H1 (cell line): Measurements from ENCODE around the gene MRPL19.
A peak's percentile ranks its signal among the peaks of the same experiment; 100 is the strongest.

Experiments
- BCL11A ChIP-seq, 2 experiments: IDR thresholded peaks; one replicate each; pipeline ENCODE4 v1.6.1; 2011; ENCODE audit warnings: low read depth in 2 of 2, low read length in 2 of 2, mild to moderate bottlenecking in 2 of 2
- CEBPB ChIP-seq: IDR thresholded peaks from 2 replicates; pipeline ENCODE4 v1.6.1; 2012; ENCODE audit warnings: low read depth, low read length
- CREB1 ChIP-seq: IDR thresholded peaks from 2 replicates; pipeline ENCODE4 v1.6.1; 2012; ENCODE audit warnings: inconsistent platforms
- CTCF ChIP-seq, 3 experiments: IDR thresholded peaks; 1 replicate in 2 of 3; 2 replicates in 1 of 3; pipeline versions ENCODE4 v1.5.1 to v1.6.1; 2011; ENCODE audit warnings: low read length in 3 of 3, mild to moderate bottlenecking in 3 of 3, inconsistent platforms in 2 of 3, low read depth in 1 of 3, moderate library complexity in 1 of 3; ENCODE audit not compliant: insufficient read depth in 1 of 3; ENCODE audit errors: control extremely low read depth in 1 of 3
- E2F6 ChIP-seq: IDR thresholded peaks from 2 replicates; pipeline ENCODE4 v1.6.1; 2012; ENCODE audit warnings: inconsistent platforms
- GABPA ChIP-seq: IDR thresholded peaks from 2 replicates; pipeline ENCODE4 v1.6.1; 2011; ENCODE audit warnings: mild to moderate bottlenecking, low read length, moderate library complexity, borderline replicate concordance; ENCODE audit not compliant: insufficient read depth
- JUND ChIP-seq: IDR thresholded peaks from 2 replicates; pipeline ENCODE4 v1.6.1; 2011; ENCODE audit warnings: mild to moderate bottlenecking, improper control_type of control experiment, low read length
- MAX ChIP-seq: IDR thresholded peaks from 2 replicates; pipeline ENCODE4 v1.6.1; 2012; ENCODE audit warnings: inconsistent platforms
- NRF1 ChIP-seq: IDR thresholded peaks from 2 replicates; pipeline ENCODE4 v1.6.1; 2011; ENCODE audit warnings: mild to moderate bottlenecking, low read depth, low read length, improper control_type of control experiment
- POLR2A ChIP-seq, 2 experiments: IDR thresholded peaks; 1 replicate in 1 of 2; 2 replicates in 1 of 2; pipeline ENCODE4 v1.6.1; 2011; ENCODE audit warnings: low read depth in 2 of 2, low read length in 2 of 2, mild to moderate bottlenecking in 2 of 2; ENCODE audit errors: control extremely low read depth in 1 of 2
- SRF ChIP-seq: IDR thresholded peaks from 2 replicates; pipeline ENCODE4 v1.6.1; 2011; ENCODE audit warnings: mild to moderate bottlenecking, low read depth, low read length, moderate library complexity
- SUZ12 ChIP-seq: fragments of 200-600 bp; sonication (generic); IDR thresholded peaks from 2 replicates; pipeline ENCODE4 v1.6.1; 2012; ENCODE audit warnings: mild to moderate bottlenecking, inconsistent platforms, low read length, moderate library complexity, mixed read lengths
- USF2 ChIP-seq: IDR thresholded peaks from 2 replicates; pipeline ENCODE4 v1.6.1; 2011; ENCODE audit warnings: low read length, improper control_type of control experiment
- YY1 ChIP-seq: IDR thresholded peaks from 2 replicates; pipeline ENCODE4 v1.6.1; 2011; ENCODE audit warnings: low read depth, mild to moderate bottlenecking, low read length

- TF ChIP-seq CEBPB (no peak), CTCF (IDR thresholded peaks at IDR 0.05; ENCODE audit: control extremely low read depth in 1 of 3, insufficient read depth in 1 of 3, low read depth in 1 of 3, low read length in 3 of 3) (peak; percentile 90 to 94 (median 92)), NRF1 (no peak), BCL11A (IDR thresholded peaks at IDR 0.05; ENCODE audit: low read depth in 2 of 2, low read length in 2 of 2) (no peak), CREB1 (no peak), SRF (no peak), USF2 (no peak), POLR2A (IDR thresholded peaks at IDR 0.05; ENCODE audit: control extremely low read depth in 1 of 2, low read depth in 2 of 2, low read length in 2 of 2) (no peak), GABPA (no peak), YY1 (no peak), JUND (no peak), SUZ12 (no peak), E2F6 (peak; percentile 31; the same call in 1 of the 2 replicates), MAX (peak; percentile 28; the same call in 1 of the 2 replicates)
These were observed 37.8 kb upstream of the MRPL19 start for GRCh38 chr2:75608684-75609333.
